GM18502 (cell line): ENCODE data around the gene CALML3.

ENCODE experiments used
- ATAC-seq: cut with Tn5 transposase; IDR thresholded peaks from one replicate; pipeline ENCODE4 v1.9.1; 2021; ENCODE audit warnings: mild to moderate bottlenecking; ENCODE audit not compliant: unreplicated experiment, poor library complexity

CALML3 gene

GRCh38 chr10:5536486-5537081 lies 11.8 kb downstream of the CALML3 start:
- ATAC-seq = no peak

GRCh38 chr10:5537684-5538083 lies 12.9 kb downstream of the CALML3 start:
- no peak for ATAC-seq

- no peak for ATAC-seq
These were observed 13.7 kb downstream of the CALML3 start for GRCh38 chr10:5538446-5538845.

- no peak for ATAC-seq
These were observed 14.3 kb downstream of the CALML3 start for GRCh38 chr10:5538892-5539651.

- ATAC-seq = no peak
These were observed 15.3 kb downstream of the CALML3 start for GRCh38 chr10:5540080-5540479.

- no peak for ATAC-seq
These were observed 16.1 kb downstream of the CALML3 start for GRCh38 chr10:5540891-5541290.

- ATAC-seq = no peak
These were observed 17.3 kb downstream of the CALML3 start for GRCh38 chr10:5542100-5542499.

GRCh38 chr10:5543623-5544022 lies 18.9 kb downstream of the CALML3 start:
- ATAC-seq = no peak

- no peak for ATAC-seq
These were observed 19.6 kb downstream of the CALML3 start for GRCh38 chr10:5544216-5544805.

- ATAC-seq = no peak
These were observed 20.2 kb downstream of the CALML3 start for GRCh38 chr10:5545011-5545410.

- ATAC-seq = no peak
These were observed 20.6 kb downstream of the CALML3 start for GRCh38 chr10:5545426-5545777.

GRCh38 chr10:5545778-5546710 lies 21.3 kb downstream of the CALML3 start:
- ATAC-seq = no peak

- ATAC-seq = no peak
These were observed 22.3 kb downstream of the CALML3 start for GRCh38 chr10:5546891-5547680.

- ATAC-seq = no peak
These were observed 22.8 kb downstream of the CALML3 start for GRCh38 chr10:5547681-5547930.

GRCh38 chr10:5547931-5548660 lies 23.3 kb downstream of the CALML3 start:
- no peak for ATAC-seq

GRCh38 chr10:5549462-5550249 lies 24.9 kb downstream of the CALML3 start:
- ATAC-seq = no peak

- ATAC-seq = no peak
These were observed 25.4 kb downstream of the CALML3 start for GRCh38 chr10:5550250-5550545.

- ATAC-seq = no peak
These were observed 26.1 kb downstream of the CALML3 start for GRCh38 chr10:5550621-5551530.
